Stimulated activated CD4-positive, alpha-beta T cell treated with anti-CD3 and anti-CD28 coated beads, Interleukin-1b, Interleukin-23, amount 100 ng/mL, for 48 hours (primary cell): Measurements from ENCODE around the gene FRMD1.

Source experiments
- DNase-seq: peaks from one replicate; pipeline ENCODE4 v3.0.0-alpha.2; 2020

The FRMD1 gene

DNA sequence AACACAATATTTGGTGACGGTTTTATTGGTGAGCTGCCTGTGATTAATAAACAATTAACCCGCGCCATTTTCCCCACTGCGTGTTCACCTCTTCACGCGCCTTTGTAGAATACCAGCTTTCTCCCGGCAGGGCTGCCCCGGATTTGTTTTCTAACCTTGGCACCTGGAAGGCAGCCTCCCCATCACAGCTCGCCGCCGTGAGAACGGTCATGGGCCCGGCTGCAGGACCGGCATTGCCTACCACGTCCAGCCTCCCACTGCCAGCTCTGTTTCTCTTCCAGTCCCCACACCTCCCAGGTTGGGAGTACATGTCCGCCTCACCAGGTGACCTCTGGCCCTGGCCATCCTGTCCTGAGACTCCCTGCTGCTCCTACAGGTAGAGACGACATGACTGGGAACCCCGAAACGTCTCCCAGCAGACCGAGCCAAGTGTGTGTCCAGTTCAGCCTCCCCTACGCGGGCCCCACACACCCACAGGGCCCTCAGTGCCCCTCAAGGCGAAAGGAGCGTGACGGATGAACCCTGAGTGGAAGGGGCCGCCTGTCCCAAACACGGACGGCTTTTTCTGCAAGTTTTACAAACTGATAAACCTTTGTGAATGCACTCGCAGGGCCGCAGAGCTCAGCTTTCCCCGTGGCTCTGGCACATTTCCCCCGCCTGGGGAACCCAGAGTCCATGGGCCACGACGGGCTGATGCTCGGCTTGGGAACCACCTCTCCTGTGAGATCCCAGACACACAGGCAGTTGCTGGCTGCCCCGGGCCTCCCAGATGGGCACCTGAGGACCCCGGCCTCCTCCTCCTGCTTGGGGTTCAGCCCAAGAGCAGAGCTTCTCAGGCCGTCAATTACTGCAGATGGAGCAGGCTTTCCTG, 25.7 kb downstream of the FRMD1 start:
- DNase-seq = no peak

DNA sequence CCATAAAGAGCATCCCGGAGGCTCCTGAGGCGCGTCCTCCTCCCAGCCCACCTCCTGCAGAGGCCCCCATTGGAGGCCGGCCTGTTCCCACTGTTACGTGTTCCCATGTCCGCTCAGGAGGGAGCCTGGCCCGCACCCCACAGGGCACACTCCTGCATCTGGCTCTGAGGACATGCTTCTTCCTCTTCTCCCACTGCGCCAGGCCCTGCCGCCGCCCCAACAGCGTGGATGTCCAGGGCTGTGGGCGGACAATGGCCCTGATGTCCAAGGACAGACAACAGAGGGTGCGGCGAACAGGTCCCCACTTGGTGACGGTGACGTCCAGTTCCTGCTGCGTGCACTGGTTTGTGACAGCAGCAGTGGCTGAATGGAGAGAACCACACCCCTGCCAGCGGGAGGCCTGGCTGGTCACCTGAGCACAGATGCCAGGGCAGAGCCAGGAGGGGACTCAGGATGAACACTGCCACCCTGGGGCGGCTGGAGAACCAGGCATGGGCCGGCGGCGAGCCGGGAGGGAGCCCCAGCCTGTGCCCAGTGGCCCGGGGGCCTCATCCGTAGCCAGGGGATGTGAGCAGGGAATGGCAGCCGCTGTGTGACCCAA, 26.6 kb downstream of the FRMD1 start:
- no peak for DNase-seq

DNA sequence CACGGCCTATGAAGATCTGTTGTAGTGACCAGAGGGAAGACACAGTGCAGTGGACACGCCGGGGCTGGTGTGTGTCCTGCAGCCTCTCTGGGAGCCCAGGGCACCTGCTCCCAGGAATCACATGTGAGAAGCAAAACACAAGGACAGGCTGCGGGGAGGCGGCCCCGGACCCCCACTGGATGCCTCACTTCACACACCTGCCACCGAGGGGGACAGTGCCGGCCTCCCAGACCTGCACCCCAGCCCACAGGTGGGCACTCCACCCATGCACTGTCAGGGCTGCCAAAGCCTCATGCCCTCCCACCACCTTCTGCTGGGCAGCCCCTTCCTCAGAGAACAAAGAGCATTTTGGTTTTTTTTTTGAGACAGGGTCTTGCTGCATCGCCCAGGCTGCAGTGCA, 27.4 kb downstream of the FRMD1 start:
- DNase-seq = no peak

DNA sequence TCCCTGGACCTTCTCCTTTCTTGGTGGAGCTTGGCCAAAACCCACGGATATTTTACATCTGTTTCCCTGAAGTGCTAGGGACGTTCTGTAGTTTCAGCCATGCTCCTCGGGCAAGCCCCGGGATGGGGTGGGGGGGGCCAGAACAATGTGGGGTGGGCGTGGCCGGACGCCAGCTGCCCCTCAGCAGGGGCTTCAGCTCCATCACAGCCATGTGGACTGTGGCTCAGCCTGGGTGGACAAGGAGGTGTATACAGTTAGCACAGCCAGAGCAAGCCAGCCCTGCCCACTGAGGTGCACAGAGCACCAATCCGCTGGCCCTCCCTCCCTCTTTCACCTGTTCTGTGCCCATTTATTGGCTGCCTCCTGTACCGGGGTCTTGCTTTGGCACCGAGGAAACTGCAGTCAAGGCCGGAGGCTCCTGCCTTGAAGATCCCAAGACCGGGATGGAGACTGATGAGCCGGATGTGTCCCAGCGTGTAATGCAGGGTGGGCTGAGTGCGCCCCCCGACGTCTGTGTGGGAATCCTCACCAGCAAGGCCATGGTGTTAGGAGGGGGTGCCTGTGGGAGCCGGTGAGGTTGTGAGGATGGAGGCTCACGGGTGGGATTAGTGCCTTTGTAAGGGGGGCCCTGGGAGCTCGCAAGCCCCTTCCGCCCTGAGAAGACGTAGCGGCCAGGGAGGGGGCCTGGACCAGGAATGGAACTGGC, 28.0 kb downstream of the FRMD1 start:
- no peak for DNase-seq

DNA sequence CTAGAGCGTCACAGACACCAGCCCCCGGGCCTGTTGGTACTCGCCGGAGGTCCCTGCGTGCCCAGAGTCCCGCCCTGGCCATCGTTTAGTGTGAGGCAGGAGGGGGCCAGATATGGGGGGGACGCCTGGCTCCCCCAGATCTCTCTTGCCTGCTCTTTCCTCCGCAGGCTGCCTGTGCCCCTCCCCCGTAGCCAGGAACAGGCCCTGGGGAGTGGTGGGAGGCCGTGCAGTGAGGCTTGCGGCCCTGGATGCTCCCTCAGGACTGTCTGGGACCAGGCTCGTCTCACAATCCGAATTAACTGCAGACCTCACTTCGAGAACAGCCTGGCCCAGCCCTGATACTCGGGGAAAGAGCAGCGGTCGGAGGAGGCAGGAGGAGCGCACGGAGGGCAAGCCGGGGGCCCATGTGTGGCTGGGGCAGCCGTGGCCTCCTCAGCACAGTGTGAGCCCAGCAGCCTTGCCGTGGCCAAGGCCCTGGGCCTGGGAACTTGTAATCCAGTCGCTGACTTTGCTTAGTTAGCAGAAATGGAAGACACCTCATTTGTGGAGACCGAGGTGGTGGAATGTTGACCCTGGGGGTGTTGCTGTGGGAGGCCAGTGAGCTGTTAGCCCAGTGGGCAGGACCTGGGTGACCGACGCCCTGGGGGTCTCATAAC, 28.7 kb downstream of the FRMD1 start:
- no peak for DNase-seq

DNA sequence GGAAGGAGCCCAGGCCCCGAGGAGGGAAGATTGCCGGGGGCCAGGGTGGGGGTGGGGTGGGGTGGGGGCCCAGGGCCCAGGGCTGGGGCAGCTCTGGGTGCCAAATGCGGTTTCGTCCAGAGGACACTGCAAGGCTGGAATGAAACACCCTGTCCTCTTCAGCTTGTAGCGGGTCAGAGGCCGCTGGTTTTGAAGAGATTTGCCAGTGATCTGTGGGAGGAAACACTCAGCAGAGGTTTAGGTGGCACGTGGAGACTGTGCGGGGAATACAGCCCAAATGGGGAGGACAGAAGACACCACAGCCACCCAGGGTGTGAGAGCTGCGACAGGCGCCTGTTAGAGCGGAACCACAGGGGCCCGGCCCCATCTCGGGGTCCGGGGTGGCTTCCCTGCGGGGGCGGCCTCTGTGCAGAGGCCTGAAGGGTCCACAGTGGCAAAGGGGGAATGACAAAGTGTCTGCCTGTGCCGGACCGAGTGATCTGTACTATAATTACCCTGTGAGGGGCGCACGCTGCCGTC, 29.2 kb downstream of the FRMD1 start:
- DNase-seq = no peak

DNA sequence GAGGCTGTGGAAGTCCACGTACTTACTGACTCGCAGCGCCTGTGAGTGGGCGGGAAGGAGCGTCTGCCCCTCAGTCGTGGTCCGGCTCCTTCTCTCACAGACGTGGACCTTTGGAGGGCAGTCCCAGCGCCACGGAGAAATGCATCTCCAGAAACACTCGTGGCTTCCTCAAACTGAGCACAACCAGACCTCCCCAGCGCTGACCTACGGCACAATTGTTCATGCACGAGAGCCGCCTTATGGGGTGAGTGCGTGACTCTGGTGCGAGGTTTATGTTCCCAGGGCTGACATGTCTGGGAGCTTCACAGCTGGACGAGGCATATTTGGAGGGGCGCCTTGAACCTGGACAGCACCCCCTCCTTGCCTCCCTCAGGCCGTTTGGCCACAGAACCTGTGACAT, 29.7 kb downstream of the FRMD1 start:
- DNase-seq = no peak

DNA sequence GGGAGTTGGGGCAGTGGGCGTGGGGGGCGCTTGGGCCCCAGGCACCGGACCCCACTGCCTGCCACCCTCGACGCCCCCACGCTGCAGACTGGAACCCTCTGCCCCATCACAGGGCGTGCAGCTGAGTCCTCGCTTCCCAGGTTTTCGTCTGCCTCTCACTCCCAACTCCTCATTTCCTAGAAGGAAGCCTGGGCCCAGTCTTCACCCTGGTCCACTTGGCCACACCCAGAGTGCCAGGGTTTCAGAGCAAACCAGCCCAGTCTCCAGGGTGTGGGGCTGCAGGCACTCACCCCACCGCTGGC, 30.3 kb downstream of the FRMD1 start:
- no peak for DNase-seq

DNA sequence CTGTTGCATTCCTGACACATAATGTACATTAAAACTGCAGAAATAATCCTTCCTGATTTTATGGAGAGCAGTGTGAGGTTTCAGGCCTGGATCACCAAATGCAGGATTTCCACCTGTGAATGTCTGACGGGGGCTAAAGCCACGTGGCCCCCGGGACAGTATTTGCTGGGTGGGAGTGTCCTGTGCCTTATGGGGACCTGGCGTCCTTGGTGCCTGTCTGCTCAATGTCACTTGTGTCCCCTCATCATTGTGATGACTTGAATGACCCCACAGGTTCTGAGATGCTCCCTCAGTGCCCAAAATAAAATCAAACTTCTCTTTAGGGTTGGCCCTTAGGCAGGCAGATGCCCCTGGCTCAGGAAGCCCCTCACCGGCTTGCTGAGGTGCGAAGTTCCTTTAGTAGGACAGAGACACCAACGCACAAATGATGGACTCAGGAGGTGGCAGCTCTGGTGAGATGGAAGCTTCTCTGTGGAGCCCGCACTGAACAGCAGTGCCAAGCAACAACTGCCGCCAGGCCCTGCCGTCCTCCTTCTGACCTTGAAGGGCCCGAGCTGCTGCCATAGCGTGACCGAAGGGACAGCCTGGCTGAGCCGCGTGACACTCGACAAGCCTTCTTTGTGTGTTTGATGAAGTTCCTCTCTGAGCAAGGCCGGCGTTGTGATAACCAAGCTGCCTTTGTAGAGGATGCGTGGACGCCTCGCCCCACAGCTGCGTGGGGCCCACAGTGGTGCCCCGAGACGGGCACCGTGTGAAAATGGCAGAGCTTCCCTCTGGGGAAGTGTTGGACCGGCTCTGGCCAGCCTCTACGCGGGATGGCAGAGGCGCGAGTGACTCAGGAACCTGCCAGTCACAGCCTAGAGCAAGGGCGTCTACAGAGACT, 30.9 kb downstream of the FRMD1 start:
- DNase-seq = no peak

DNA sequence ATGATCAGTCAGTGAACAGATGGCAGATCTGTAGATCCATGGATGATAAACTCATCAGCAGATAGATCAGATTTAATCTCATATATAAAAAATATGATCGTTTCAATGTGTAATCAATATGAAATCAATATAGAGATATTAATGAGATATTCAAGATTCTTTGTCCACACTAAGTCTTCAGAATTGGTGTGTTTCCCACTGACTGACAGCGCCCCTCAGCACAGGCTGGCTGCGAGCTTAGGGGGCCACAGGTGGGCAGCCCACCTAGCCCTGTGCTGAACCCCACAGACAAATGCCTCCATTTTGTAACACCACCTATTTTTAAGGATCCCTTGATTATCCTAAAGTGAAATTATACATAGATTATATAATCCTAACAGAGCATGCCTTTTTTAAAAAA, 32.3 kb downstream of the FRMD1 start:
- DNase-seq = no peak

DNA sequence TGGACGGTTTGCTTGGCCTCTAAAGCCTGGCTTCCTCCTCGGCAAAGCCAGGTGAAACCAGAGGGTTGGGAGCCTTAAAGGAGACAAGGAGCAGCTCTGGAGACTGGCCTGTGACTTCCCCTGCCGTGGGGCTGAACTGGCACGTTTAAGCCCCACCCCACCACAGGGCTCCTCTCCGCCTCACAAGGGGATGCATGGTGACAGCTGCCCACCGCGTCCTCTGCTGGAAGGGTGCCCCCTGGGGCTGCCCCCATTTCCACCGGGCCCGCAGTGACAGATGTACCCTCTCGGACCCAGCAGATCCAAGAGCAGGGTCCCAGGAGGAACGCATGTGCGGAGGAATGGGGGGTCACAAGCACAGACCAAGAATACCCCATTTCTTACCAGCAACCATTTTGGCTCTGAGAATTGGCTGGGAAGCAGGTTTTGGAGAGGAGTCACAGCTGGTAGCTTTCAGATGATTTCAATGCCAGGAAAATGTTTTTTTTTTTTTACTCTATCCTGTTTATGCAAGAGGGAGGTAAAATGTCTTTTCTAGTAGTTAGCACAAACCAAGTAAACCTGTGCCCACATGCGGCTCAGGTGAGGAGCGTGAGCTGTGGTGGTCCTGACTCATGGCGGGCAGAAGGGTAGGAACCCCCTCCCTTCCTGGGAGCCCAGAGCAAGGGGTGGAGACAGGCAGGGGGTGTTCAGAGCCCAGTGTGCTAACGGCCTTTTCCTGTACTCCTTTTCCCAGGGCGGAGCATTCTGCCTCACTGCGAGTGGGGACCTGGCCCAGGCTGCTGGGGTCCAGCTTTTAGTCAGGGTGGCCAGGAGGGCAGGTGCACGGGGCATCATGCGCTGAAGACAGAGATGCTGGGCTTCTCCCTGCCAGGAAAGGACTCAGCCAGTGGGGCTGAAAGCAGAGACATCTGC, 33.0 kb downstream of the FRMD1 start:
- no peak for DNase-seq

DNA sequence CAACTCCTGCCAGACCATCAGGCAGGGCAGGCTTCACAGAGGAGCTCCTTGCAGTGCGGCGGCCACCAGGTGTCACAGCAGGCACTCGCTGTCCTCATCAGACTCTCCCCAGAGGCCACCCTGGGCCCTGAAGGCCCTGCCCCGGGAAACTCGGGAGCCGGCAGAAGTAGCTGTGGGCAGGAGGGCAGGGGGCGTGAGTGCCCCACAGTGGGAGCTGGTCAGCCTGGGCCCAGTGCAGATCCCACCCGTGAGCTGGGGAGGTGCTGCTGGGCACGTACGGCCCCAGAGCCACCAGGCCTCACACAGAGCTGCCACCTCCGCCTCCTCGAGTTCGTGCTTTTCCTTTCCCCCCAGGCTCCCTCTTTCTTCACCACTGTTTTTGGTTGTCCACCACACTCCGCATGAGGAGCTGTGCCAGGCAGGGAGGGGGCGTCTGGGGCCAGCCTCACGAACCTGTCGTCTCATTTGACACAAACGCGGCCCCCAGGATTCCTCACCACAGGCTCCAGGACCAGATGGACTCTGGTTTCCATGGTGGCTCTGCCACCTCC, 33.8 kb downstream of the FRMD1 start:
- no peak for DNase-seq

DNA sequence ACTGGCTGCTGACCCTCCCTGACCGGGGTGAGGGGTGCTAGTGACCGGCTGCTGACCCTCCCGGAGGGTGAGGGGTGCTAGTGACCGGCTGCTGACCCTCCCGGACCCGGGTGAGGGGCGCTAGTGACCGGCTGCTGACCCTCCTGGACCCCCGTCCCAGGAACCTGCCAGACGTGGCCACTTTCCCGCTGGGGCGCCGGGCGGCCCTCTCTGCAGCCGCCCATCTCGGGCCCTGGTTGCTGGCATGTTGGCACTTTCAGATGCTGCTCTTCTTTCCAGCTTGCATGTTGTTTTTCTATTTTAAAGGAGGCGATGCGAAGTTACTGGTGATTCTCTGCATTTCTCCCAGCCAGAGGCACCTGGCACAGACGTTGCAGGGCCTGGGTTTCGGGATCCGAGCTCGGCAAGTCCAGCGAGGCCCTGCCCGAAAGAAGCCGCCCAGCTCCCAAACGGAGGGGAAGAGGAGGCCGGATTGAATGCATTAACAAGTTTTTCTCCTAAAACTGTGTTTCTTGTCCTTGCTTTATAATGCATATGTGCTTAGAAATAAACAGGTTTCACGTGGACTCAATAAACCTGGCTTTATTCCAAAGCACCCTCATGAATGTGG, 34.4 kb downstream of the FRMD1 start:
- no peak for DNase-seq

DNA sequence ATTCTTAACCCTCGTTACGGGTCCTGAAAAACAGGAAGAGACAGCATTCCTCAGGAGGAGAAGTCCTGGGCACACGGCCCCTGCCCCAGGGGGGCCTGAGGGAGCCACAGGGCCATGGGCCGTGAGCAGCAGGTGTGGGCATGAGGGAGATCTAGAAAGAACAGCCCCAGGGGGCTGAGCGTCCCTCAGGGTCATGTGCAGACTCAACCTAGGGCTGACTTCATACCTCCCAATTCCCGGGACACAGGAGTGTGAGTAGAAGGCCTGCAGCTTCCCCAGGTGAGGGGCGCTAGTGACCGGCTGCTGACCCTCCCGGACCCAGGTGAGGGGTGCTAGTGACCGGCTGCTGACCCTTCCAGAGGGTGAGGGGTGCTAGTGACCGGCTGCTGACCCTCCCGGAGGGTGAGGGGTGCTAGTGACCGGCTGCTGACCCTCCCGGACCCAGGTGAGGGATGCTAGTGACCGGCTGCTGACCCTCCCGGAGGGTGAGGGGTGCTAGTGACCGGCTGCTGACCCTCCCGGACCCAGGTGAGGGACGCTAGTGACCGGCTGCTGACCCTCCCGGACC, 35.1 kb downstream of the FRMD1 start:
- DNase-seq = no peak

DNA sequence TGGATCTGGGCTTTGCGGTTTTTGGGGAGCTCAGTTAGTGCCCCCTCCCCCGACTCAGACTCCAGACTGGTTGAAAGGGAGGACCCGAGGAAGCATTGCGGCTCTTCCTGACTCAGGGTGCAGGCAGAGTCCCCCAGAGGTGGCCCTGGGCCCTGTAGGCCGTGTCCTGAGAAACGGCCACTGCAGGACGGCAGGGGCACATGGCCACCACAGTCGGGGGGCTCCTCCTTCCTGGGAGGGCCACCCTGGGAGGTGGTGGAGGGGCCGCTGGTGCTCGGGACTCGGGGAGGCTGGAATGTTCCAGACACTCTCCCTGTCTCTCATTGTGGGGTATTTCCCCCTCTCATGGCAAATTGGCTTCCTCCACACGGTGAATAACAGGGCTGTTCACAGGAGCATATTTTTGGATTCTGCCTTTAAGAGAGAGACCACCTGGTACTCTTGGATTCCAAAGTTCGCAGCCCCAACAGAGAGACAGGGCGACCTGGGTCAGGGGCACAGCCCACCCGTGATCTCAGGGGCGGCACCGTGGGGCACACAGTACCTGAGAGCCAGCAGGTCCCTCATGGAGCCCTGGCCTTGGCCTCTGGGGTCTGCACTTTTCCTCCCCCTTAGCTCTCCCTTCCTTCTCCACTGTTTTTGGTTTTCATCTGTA, 35.7 kb downstream of the FRMD1 start:
- DNase-seq = no peak

DNA sequence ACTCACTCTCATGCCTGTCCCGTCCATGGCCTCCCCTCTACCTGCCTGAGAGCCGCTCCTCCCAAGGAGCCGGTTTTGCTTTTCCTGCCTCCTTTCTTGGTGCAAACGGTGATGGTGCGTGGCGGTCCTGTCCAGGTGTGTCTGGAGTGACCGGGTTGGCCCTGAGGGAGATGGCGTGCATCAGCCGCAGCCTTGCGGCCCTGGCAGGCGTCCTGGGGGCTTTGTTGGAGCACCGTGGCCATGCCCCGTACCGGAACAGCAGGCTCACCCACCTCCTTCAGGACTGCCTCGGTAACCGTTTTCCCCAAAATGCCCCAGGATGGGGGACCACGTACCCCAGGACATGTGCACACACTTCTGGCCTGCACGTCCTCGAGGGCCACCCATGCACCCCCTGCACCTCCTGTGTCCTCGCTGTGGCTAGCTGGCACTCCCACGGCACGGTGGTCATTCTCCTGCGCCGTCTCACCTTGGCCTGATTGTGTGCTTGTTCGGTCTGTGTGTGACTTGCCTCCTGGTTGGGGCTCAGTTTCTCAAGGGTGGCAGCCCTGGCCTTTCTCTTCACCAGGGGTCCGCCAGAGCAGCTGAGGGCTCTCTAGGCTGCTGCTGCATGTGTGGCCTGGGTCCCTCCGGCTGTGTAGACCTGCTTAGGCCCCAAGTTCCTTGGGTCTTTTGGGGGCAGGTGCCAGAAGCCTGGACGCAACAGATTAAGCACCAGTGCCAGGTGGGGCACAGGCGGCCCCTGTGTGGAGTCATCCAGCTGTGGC, 36.4 kb downstream of the FRMD1 start:
- no peak for DNase-seq

DNA sequence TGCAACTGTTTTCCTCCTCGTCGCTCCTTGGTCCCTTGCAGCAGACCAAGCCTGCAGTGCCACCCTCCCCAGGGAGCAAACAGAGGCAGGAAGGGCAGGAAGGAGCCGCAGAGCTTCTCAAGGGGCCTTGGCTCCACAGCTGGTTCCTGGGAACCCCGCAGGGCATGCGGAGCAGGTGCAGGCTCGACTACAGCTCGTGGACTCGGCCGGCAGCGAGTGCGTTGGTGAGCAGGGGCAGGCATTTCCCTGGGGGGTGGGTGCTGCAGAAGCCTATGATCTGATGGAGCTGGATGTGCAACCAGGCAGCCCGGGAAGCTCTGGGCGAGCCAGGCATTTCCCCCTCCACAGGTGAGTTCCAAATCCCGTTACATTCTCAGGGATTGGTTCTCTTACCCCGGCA, 37.1 kb downstream of the FRMD1 start:
- no peak for DNase-seq

DNA sequence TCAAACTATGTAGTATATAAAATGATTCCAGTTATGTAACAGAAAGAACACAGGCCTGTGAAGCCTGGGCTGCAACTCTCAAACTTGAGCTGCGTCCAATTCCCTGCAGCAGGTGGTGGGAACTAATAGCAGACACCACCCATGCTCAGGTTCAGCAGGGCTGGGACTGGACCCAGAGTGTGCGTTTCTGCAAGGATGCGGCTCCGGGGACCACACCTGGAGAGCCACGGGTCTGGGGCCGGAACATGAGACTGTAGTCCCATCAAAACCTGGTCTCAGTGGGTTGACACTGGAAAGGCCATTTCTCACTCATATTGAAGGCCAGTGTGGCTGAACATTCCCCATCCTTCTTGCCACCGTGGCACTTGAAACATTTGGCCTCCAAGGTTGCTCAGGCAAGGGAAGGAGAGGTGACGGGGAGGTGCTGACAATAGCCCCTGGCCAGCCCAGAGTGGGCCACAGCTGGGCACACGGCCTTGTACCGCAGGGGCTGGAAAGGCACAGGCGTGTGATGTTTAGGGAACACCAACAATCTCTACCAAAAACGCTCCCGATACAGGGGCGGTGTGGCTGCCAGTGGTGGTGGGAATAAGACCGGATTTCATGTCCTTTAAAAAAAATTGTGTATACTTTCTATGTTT, 38.0 kb downstream of the FRMD1 start:
- DNase-seq = no peak
